D721Med (cell line): ENCODE data around the gene YWHAB.

ENCODE experiments used
- DNase-seq: peaks from one replicate; pipeline ENCODE4 v3.0.0; 2011; ENCODE audit warnings: low spot score; ENCODE audit not compliant: insufficient read length
- FAIRE-seq: peaks from 2 replicates; lab custom pipeline; 2011; peaks lifted over from hg19 to GRCh38; lab: Jason Lieb, UNC
- CTCF ChIP-seq: IDR thresholded peaks from 2 replicates; pipeline ENCODE4 v1.5.1; 2012; ENCODE audit warnings: mild to moderate bottlenecking, control low read depth; ENCODE audit not compliant: insufficient read depth; ENCODE audit errors: missing control alignments

Gene YWHAB

DNA sequence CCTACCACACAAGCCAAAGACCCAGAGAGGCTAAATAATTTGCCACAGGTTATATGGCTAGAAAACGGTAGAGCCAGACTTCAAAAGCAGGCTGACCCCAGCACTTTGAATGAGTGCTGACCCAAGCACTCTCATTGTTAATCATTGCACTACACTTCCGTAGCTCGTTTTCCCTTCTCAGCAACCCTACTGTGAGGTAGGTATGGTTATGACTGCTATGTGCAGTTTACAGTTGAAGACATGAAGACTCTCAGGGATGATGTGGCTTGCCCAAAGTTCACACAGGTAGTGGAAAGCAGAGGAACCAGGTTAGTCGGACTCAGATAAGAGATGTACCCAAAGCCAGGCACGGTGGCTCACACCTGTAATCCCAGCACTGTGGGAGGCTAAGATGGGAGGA is 41.6 kb upstream of the YWHAB start:
- FAIRE-seq: no peak
- no peak for TF ChIP-seq CTCF
- DNase-seq: no peak

DNA sequence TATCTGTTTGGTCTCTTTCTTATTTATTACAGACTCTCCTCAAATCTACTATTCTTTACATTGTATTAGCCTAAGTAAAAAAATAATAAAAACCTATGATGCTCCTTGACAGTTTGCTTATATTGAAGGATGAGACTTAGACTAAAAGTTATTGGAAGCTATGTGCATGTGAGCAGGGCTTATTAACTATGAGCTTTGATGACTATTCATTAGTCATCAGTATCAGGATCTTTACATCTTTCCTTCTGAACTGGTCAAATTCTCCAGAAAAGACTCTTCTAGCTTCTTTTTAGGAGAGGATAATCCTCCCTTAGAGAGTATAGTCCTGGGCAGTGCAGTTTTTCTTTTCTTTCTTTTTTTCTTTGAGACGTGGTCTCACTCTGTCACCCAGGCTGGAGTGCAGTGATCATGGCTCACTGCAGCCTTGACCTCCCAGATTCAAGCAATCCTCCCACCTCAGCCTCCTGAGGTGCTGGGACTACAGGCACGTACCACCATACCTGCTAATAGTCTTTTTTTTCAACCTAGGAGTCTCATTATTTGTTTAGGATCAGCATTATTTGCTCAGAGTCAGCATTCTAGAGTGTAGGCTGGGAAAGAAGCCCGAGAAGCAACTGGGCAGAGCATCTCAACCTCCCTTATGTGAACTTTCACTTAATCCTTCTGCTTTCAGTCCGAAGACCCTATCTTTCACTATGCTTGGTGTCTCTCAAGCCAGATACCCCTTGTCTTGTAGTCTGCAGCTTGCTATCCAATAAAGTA is 37.1 kb upstream of the YWHAB start:
- TF ChIP-seq CTCF: no peak
- no peak for FAIRE-seq
- DNase-seq: no peak

GRCh38 chr20:44849703-44850102 is 35.8 kb upstream of the YWHAB start:
- FAIRE-seq (no peak), DNase-seq (no peak)
- TF ChIP-seq CTCF: no peak

- no peak for FAIRE-seq
- no peak for DNase-seq
- no peak for TF ChIP-seq CTCF
Observed at GRCh38 chr20:44850272-44850671, 35.2 kb upstream of the YWHAB start.

DNA sequence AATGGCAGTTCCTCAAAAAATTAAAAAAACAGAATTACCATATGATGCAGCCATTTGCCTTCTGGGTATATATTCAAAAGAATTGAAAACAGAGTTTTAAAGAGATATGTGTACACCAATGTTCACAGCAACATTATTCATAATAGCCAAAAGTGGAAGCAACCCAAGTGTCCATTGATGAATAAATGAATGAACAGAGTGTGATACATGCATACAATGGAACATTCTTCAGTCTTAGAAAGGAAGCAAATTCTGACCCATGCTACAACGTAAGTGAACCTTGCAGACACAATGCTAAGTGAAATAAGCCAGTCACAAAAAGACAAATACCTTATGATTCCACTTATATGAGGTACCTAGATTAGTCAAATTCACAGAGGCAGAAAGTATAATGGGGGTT is 34.7 kb upstream of the YWHAB start:
- FAIRE-seq (no peak), DNase-seq (no peak)
- TF ChIP-seq CTCF: no peak

DNA sequence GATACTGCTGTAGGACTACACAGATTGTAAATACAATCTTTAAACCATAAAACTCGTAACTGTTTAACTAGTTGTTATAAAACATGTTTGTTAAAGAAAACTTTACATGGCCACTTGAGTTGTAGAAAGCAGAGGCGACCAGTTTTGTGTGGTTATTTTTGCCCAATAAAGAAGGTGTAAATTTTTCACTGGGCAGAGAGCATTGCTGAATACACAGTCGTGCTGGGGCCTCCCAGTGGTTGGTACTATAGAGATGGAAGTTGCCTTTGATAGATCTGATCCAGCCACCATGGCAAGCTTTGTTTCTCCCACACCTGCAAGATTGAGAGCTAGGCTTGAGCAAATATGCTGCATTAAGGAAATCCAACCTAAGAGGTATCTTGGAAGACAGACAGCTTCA is 34.0 kb upstream of the YWHAB start:
- FAIRE-seq (no peak), DNase-seq (no peak)
- no peak for TF ChIP-seq CTCF

DNA sequence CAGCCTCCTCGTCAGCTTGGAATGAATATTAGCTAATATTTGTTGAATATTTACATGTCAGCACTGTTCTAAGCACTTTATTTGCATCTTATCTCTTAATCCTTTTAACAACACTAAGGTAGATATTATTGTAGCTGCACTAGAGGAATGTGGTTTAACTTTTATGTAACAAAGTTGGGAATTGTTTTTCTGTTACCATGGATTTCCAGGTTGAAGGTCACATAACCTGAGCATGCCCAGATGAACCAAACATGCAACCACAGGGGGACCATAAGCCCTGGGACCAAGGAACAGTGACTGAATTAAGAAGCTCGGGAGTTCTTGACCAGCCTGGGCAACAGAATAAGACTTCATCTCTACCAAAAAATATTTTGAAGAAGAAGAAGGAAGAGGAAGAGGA is 29.1 kb upstream of the YWHAB start:
- TF ChIP-seq CTCF: no peak
- no peak for FAIRE-seq
- no peak for DNase-seq
